ENCODE data around the gene PCED1B. TPM values are rescaled to one million over a fixed set of nuclear protein-coding genes. Genes with fewer than 3 reads are reported as not detected.
"Not testable (repeated sequence)": the region's sequence is repeated elsewhere in the genome, so short reads cannot be mapped to it uniquely, and the experiment has no call there.

Gene PCED1B
- total RNA-seq, 1 donor from 2014 or later: 1.0 TPM

- H3K4me1 ChIP-seq (ENCODE audit: control insufficient read depth in 3 of 3, insufficient read depth in 3 of 3, low read length in 3 of 3): peaks cover 0 to 3% (median 2%) of the 10 kb centered on the region in 3 donors
- no peaks in the 10 kb centered on the region for H3K36me3 ChIP-seq (ENCODE audit: control insufficient read depth in 3 of 3, insufficient read depth in 3 of 3, low read length in 3 of 3)
- H3K27me3 ChIP-seq (ENCODE audit: control insufficient read depth in 3 of 3, insufficient read depth in 3 of 3, low read length in 3 of 3): no peaks in the 10 kb centered on the region
- no peak overlapping the region for H3K27ac ChIP-seq (ENCODE audit: low read depth, low read length)
- H3K4me3 ChIP-seq (ENCODE audit: low read length in 3 of 3): no peak overlapping the region
- H3K9ac ChIP-seq (ENCODE audit: low read depth in 1 of 3, low read length in 3 of 3): no peak overlapping the region
- no peaks in the 10 kb centered on the region for H3K9me3 ChIP-seq (ENCODE audit: control insufficient read depth in 3 of 3, low read length in 3 of 3)
Observed at GRCh38 chr12:47194501-47194900, 115.1 kb downstream of the PCED1B start.

GRCh38 chr12:47200446-47200845 lies 121.0 kb downstream of the PCED1B start:
- no peaks in the 10 kb centered on the region for H3K4me1 ChIP-seq (ENCODE audit: control insufficient read depth in 3 of 3, insufficient read depth in 3 of 3, low read length in 3 of 3)
- H3K9ac ChIP-seq (ENCODE audit: low read depth in 1 of 3, low read length in 3 of 3): no peak overlapping the region
- no peaks in the 10 kb centered on the region for H3K36me3 ChIP-seq (ENCODE audit: control insufficient read depth in 3 of 3, insufficient read depth in 3 of 3, low read length in 3 of 3)
- H3K27ac ChIP-seq (ENCODE audit: low read depth, low read length): no peak overlapping the region
- H3K9me3 ChIP-seq (ENCODE audit: control insufficient read depth in 3 of 3, low read length in 3 of 3): peaks cover 0 to 2% (median 0%) of the 10 kb centered on the region in 3 donors
- H3K27me3 ChIP-seq (ENCODE audit: control insufficient read depth in 3 of 3, insufficient read depth in 3 of 3, low read length in 3 of 3): no peaks in the 10 kb centered on the region
- no peak overlapping the region for H3K4me3 ChIP-seq (ENCODE audit: low read length in 3 of 3)

GRCh38 chr12:47201190-47201589 lies 121.8 kb downstream of the PCED1B start:
- H3K4me1 ChIP-seq (ENCODE audit: control insufficient read depth in 3 of 3, insufficient read depth in 3 of 3, low read length in 3 of 3); H3K9me3 ChIP-seq (ENCODE audit: control insufficient read depth in 3 of 3, low read length in 3 of 3); H3K4me3 ChIP-seq (ENCODE audit: low read length in 3 of 3); H3K27me3 ChIP-seq (ENCODE audit: control insufficient read depth in 3 of 3, insufficient read depth in 3 of 3, low read length in 3 of 3); H3K36me3 ChIP-seq (ENCODE audit: control insufficient read depth in 3 of 3, insufficient read depth in 3 of 3, low read length in 3 of 3); H3K27ac ChIP-seq (ENCODE audit: low read depth, low read length); H3K9ac ChIP-seq (ENCODE audit: low read depth in 1 of 3, low read length in 3 of 3): not testable (repeated sequence)

GRCh38 chr12:47202176-47202575 lies 122.8 kb downstream of the PCED1B start:
- Histone ChIP-seq H3K4me1 (ENCODE audit: control insufficient read depth in 3 of 3, insufficient read depth in 3 of 3, low read length in 3 of 3) (no peaks in the 10 kb centered on the region), H3K9ac (ENCODE audit: low read depth in 1 of 3, low read length in 3 of 3) (no peak overlapping the region), H3K27ac (ENCODE audit: low read depth, low read length) (no peak overlapping the region), H3K4me3 (ENCODE audit: low read length in 3 of 3) (no peak overlapping the region), H3K9me3 (ENCODE audit: control insufficient read depth in 3 of 3, low read length in 3 of 3) (peaks cover 0 to 2% (median 0%) of the 10 kb centered on the region in 3 donors), H3K27me3 (ENCODE audit: control insufficient read depth in 3 of 3, insufficient read depth in 3 of 3, low read length in 3 of 3) (no peaks in the 10 kb centered on the region), H3K36me3 (ENCODE audit: control insufficient read depth in 3 of 3, insufficient read depth in 3 of 3, low read length in 3 of 3) (no peaks in the 10 kb centered on the region)

- Histone ChIP-seq H3K9ac (ENCODE audit: low read depth in 1 of 3, low read length in 3 of 3) (no peak overlapping the region), H3K36me3 (ENCODE audit: control insufficient read depth in 3 of 3, insufficient read depth in 3 of 3, low read length in 3 of 3) (no peaks in the 10 kb centered on the region), H3K4me3 (ENCODE audit: low read length in 3 of 3) (no peak overlapping the region), H3K9me3 (ENCODE audit: control insufficient read depth in 3 of 3, low read length in 3 of 3) (peaks cover 0 to 2% (median 0%) of the 10 kb centered on the region in 3 donors), H3K4me1 (ENCODE audit: control insufficient read depth in 3 of 3, insufficient read depth in 3 of 3, low read length in 3 of 3) (peaks cover 0 to 3% (median 0%) of the 10 kb centered on the region in 3 donors), H3K27ac (ENCODE audit: low read depth, low read length) (no peak overlapping the region), H3K27me3 (ENCODE audit: control insufficient read depth in 3 of 3, insufficient read depth in 3 of 3, low read length in 3 of 3) (no peaks in the 10 kb centered on the region)
Observed at GRCh38 chr12:47205532-47206449, 126.4 kb downstream of the PCED1B start.

GRCh38 chr12:47206450-47207339 lies 127.3 kb downstream of the PCED1B start:
- Histone ChIP-seq H3K27me3 (ENCODE audit: control insufficient read depth in 3 of 3, insufficient read depth in 3 of 3, low read length in 3 of 3) (no peaks in the 10 kb centered on the region), H3K27ac (ENCODE audit: low read depth, low read length) (no peak overlapping the region), H3K4me3 (ENCODE audit: low read length in 3 of 3) (no peak overlapping the region), H3K9ac (ENCODE audit: low read depth in 1 of 3, low read length in 3 of 3) (no peak overlapping the region), H3K36me3 (ENCODE audit: control insufficient read depth in 3 of 3, insufficient read depth in 3 of 3, low read length in 3 of 3) (no peaks in the 10 kb centered on the region), H3K9me3 (ENCODE audit: control insufficient read depth in 3 of 3, low read length in 3 of 3) (peaks cover 0 to 2% (median 0%) of the 10 kb centered on the region in 3 donors), H3K4me1 (ENCODE audit: control insufficient read depth in 3 of 3, insufficient read depth in 3 of 3, low read length in 3 of 3) (peaks cover 0 to 3% (median 0%) of the 10 kb centered on the region in 3 donors)

- Histone ChIP-seq H3K36me3 (ENCODE audit: control insufficient read depth in 3 of 3, insufficient read depth in 3 of 3, low read length in 3 of 3) (no peaks in the 10 kb centered on the region), H3K4me3 (ENCODE audit: low read length in 3 of 3) (no peak overlapping the region), H3K9ac (ENCODE audit: low read depth in 1 of 3, low read length in 3 of 3) (no peak overlapping the region), H3K27ac (ENCODE audit: low read depth, low read length) (no peak overlapping the region), H3K27me3 (ENCODE audit: control insufficient read depth in 3 of 3, insufficient read depth in 3 of 3, low read length in 3 of 3) (no peaks in the 10 kb centered on the region), H3K9me3 (ENCODE audit: control insufficient read depth in 3 of 3, low read length in 3 of 3) (peaks cover 0 to 2% (median 0%) of the 10 kb centered on the region in 3 donors), H3K4me1 (ENCODE audit: control insufficient read depth in 3 of 3, insufficient read depth in 3 of 3, low read length in 3 of 3) (peaks cover 0 to 3% (median 0%) of the 10 kb centered on the region in 3 donors)
Observed at GRCh38 chr12:47207340-47207717, 127.9 kb downstream of the PCED1B start.

- no peaks in the 10 kb centered on the region for H3K27me3 ChIP-seq (ENCODE audit: control insufficient read depth in 3 of 3, insufficient read depth in 3 of 3, low read length in 3 of 3)
- no peak overlapping the region for H3K27ac ChIP-seq (ENCODE audit: low read depth, low read length)
- H3K4me3 ChIP-seq (ENCODE audit: low read length in 3 of 3): no peak overlapping the region
- no peaks in the 10 kb centered on the region for H3K36me3 ChIP-seq (ENCODE audit: control insufficient read depth in 3 of 3, insufficient read depth in 3 of 3, low read length in 3 of 3)
- H3K9ac ChIP-seq (ENCODE audit: low read depth in 1 of 3, low read length in 3 of 3): no peak overlapping the region
- peaks cover 0 to 3% (median 0%) of the 10 kb centered on the region in 3 donors for H3K4me1 ChIP-seq (ENCODE audit: control insufficient read depth in 3 of 3, insufficient read depth in 3 of 3, low read length in 3 of 3)
- peaks cover 0 to 2% (median 0%) of the 10 kb centered on the region in 3 donors for H3K9me3 ChIP-seq (ENCODE audit: control insufficient read depth in 3 of 3, low read length in 3 of 3)
Observed at GRCh38 chr12:47207829-47208248, 128.4 kb downstream of the PCED1B start.

GRCh38 chr12:47209014-47209413 lies 129.6 kb downstream of the PCED1B start:
- Histone ChIP-seq H3K27ac (ENCODE audit: low read depth, low read length) (no peak overlapping the region), H3K27me3 (ENCODE audit: control insufficient read depth in 3 of 3, insufficient read depth in 3 of 3, low read length in 3 of 3) (no peaks in the 10 kb centered on the region), H3K4me1 (ENCODE audit: control insufficient read depth in 3 of 3, insufficient read depth in 3 of 3, low read length in 3 of 3) (peaks cover 0 to 3% (median 0%) of the 10 kb centered on the region in 3 donors), H3K9ac (ENCODE audit: low read depth in 1 of 3, low read length in 3 of 3) (no peak overlapping the region), H3K9me3 (ENCODE audit: control insufficient read depth in 3 of 3, low read length in 3 of 3) (peaks cover 0 to 2% (median 0%) of the 10 kb centered on the region in 3 donors), H3K36me3 (ENCODE audit: control insufficient read depth in 3 of 3, insufficient read depth in 3 of 3, low read length in 3 of 3) (no peaks in the 10 kb centered on the region), H3K4me3 (ENCODE audit: low read length in 3 of 3) (no peak overlapping the region)

Data from skeletal muscle tissue (tissue), 4 donors.